Measurements from ENCODE around the gene GPR180. TPM values are rescaled to one million over a fixed set of nuclear protein-coding genes. Genes with fewer than 3 reads are reported as not detected.
"Not testable (repeated sequence)": the region's sequence is repeated elsewhere in the genome, so short reads cannot be mapped to it uniquely, and the experiment has no call there.

Gene GPR180
- polyA plus RNA-seq, 1 experiment = 8.6 TPM

- Histone ChIP-seq H3K9me3 (ENCODE audit: control insufficient read depth, insufficient read depth, low read length) (no peaks in the 10 kb centered on the region), H3K27ac (ENCODE audit: low read depth, low read length) (no peak overlapping the region), H3K27me3 (ENCODE audit: control insufficient read depth, insufficient read depth, low read length) (no peaks in the 10 kb centered on the region), H3K4me3 (ENCODE audit: low read depth, low read length) (no peak overlapping the region)
- no peak for DNase-seq (ENCODE audit: low read depth, low spot score)
- peak; percentile 85 for TF ChIP-seq CTCF (IDR thresholded peaks at IDR 0.05; ENCODE audit: low read depth, low read length)
- ChIA-PET POLR2A (no interaction called here), CTCF (interaction anchor here (0.6 to 6.3 kb wide), 27 partner anchors 9 to 1089 kb away, joined by 3 to 67 read pairs (median 4); partner anchors contain the start of gene GPR180)
Measured at GRCh38 chr13:94620286-94620896, 18.7 kb downstream of the GPR180 start.

GRCh38 chr13:94622344-94622743, 20.7 kb downstream of the GPR180 start:
- no peak for DNase-seq (ENCODE audit: low read depth, low spot score)
- POLR2A ChIA-PET = no interaction called here
- H3K27me3 ChIP-seq (ENCODE audit: control insufficient read depth, insufficient read depth, low read length) = no peaks in the 10 kb centered on the region
- H3K27ac ChIP-seq (ENCODE audit: low read depth, low read length) = no peak overlapping the region
- no peak overlapping the region for H3K4me3 ChIP-seq (ENCODE audit: low read depth, low read length)
- no peaks in the 10 kb centered on the region for H3K9me3 ChIP-seq (ENCODE audit: control insufficient read depth, insufficient read depth, low read length)
- CTCF ChIA-PET = interaction anchor here (0.6 to 3.6 kb wide), 3 partner anchors 12 to 192 kb away, joined by 3 to 56 read pairs (median 4); no protein-coding TSS in a partner anchor
- TF ChIP-seq CTCF (IDR thresholded peaks at IDR 0.05; ENCODE audit: low read depth, low read length) = no peak

GRCh38 chr13:94623316-94623715, 21.7 kb downstream of the GPR180 start:
- no peaks in the 10 kb centered on the region for H3K27me3 ChIP-seq (ENCODE audit: control insufficient read depth, insufficient read depth, low read length)
- no peak overlapping the region for H3K4me3 ChIP-seq (ENCODE audit: low read depth, low read length)
- TF ChIP-seq CTCF (IDR thresholded peaks at IDR 0.05; ENCODE audit: low read depth, low read length) = no peak
- no peak for DNase-seq (ENCODE audit: low read depth, low spot score)
- no peaks in the 10 kb centered on the region for H3K9me3 ChIP-seq (ENCODE audit: control insufficient read depth, insufficient read depth, low read length)
- POLR2A ChIA-PET = no interaction called here
- no peak overlapping the region for H3K27ac ChIP-seq (ENCODE audit: low read depth, low read length)
- CTCF ChIA-PET = no interaction called here

GRCh38 chr13:94630858-94631257, 29.2 kb downstream of the GPR180 start:
- ChIA-PET CTCF (interaction anchor here (1.3 to 4.2 kb wide), 2 partner anchors 11 to 13 kb away, joined by 5 to 35 read pairs; no protein-coding TSS in a partner anchor), POLR2A (no interaction called here)
- DNase-seq (ENCODE audit: low read depth, low spot score) = no peak
- Histone ChIP-seq H3K4me3 (ENCODE audit: low read depth, low read length) (no peak overlapping the region), H3K9me3 (ENCODE audit: control insufficient read depth, insufficient read depth, low read length) (no peaks in the 10 kb centered on the region), H3K27me3 (ENCODE audit: control insufficient read depth, insufficient read depth, low read length) (no peaks in the 10 kb centered on the region), H3K27ac (ENCODE audit: low read depth, low read length) (no peak overlapping the region)
- TF ChIP-seq CTCF (IDR thresholded peaks at IDR 0.05; ENCODE audit: low read depth, low read length) = no peak

- ChIA-PET POLR2A (no interaction called here), CTCF (no interaction called here)
- Histone ChIP-seq H3K4me3 (ENCODE audit: low read depth, low read length) (no peak overlapping the region), H3K27ac (ENCODE audit: low read depth, low read length) (no peak overlapping the region), H3K27me3 (ENCODE audit: control insufficient read depth, insufficient read depth, low read length) (no peaks in the 10 kb centered on the region), H3K9me3 (ENCODE audit: control insufficient read depth, insufficient read depth, low read length) (no peaks in the 10 kb centered on the region)
- DNase-seq (ENCODE audit: low read depth, low spot score) = no peak
- no peak for TF ChIP-seq CTCF (IDR thresholded peaks at IDR 0.05; ENCODE audit: low read depth, low read length)
Measured at GRCh38 chr13:94632226-94632980, 30.7 kb downstream of the GPR180 start.

GRCh38 chr13:94636096-94636495, 34.4 kb downstream of the GPR180 start:
- CTCF ChIA-PET = interaction anchor here (0.9 to 1.5 kb wide), 2 partner anchors 16 to 19 kb away, joined by 3 to 4 read pairs; no protein-coding TSS in a partner anchor
- H3K4me3 ChIP-seq (ENCODE audit: low read depth, low read length); H3K27me3 ChIP-seq (ENCODE audit: control insufficient read depth, insufficient read depth, low read length); H3K27ac ChIP-seq (ENCODE audit: low read depth, low read length); DNase-seq (ENCODE audit: low read depth, low spot score); POLR2A ChIA-PET; H3K9me3 ChIP-seq (ENCODE audit: control insufficient read depth, insufficient read depth, low read length): not testable (repeated sequence)
